Measurements from ENCODE around the gene TMEM175. TPM values are rescaled to one million over a fixed set of nuclear protein-coding genes. Genes with fewer than 3 reads are reported as not detected.
A peak's percentile ranks its signal among the peaks of the same experiment; 100 is the strongest.

The TMEM175 gene
- total and polyA plus RNA-seq, 2 of the 13 experiments (the other 11 are each of a cell fraction or from before 2014, with no cell fraction given): 5.1 to 9.9 TPM

GRCh38 chr4:985123-985830, 53.0 kb downstream of the TMEM175 start (continued):
- TF ChIP-seq MAZ (IDR thresholded peaks at IDR 0.05; ENCODE audit: borderline replicate concordance, low read depth, low read length): no peak
- peak; percentile 49; the same call in 1 of the 2 replicates for TF ChIP-seq MAZ (CRISPR knock-in tag; IDR thresholded peaks at IDR 0.05; ENCODE audit: low read depth)
- TF ChIP-seq RXRA (CRISPR knock-in tag; IDR thresholded peaks at IDR 0.05): 0 out of 2 replicates have a peak, but pooled peaks have one; percentile 26
- no peak for TF ChIP-seq ZBTB25 (CRISPR knock-in tag; IDR thresholded peaks at IDR 0.05)
- TF ChIP-seq ZBTB42 (CRISPR knock-in tag; IDR thresholded peaks at IDR 0.05): 0 out of 2 replicates have a peak, but pooled peaks have one; percentile 38
- no peak for TF ChIP-seq ZNF160 (CRISPR knock-in tag; IDR thresholded peaks at IDR 0.05)
- TF ChIP-seq ZNF34 (CRISPR knock-in tag; IDR thresholded peaks at IDR 0.05; ENCODE audit: borderline replicate concordance): no peak
- peak; percentile 83 for TF ChIP-seq POLR2G (IDR thresholded peaks at IDR 0.05; ENCODE audit: low read depth, low read length)
- TF ChIP-seq ZIK1 (CRISPR knock-in tag; IDR thresholded peaks at IDR 0.05; ENCODE audit: borderline replicate concordance, low read depth): no peak
- peak; percentile 81; the same call in 1 of the 2 replicates for TF ChIP-seq POGK (CRISPR knock-in tag; conservative IDR thresholded peaks at IDR 0.05)
- peak; percentile 53; the same call in 1 of the 2 replicates for TF ChIP-seq ZFP91 (CRISPR knock-in tag; IDR thresholded peaks at IDR 0.05; ENCODE audit: borderline replicate concordance)
- TF ChIP-seq ZNF235 (CRISPR knock-in tag; IDR thresholded peaks at IDR 0.05; ENCODE audit: borderline replicate concordance): no peak
- no peak for TF ChIP-seq DPF2 (CRISPR knock-in tag; IDR thresholded peaks at IDR 0.05; ENCODE audit: borderline replicate concordance, low read depth)
- TF ChIP-seq SALL1 (CRISPR knock-in tag; IDR thresholded peaks at IDR 0.05): peak; percentile 36; the same call in 1 of the 2 replicates
- TF ChIP-seq RBFOX2 (IDR thresholded peaks at IDR 0.05; ENCODE audit: low read depth, low read length): 0 out of 2 replicates have a peak, but pooled peaks have one; percentile 38
- TF ChIP-seq ZNF713 (CRISPR knock-in tag; IDR thresholded peaks at IDR 0.05): no peak
- TF ChIP-seq RXRB (CRISPR knock-in tag; IDR thresholded peaks at IDR 0.05; ENCODE audit: borderline replicate concordance): 0 out of 2 replicates have a peak, but pooled peaks have one; percentile 21
- TF ChIP-seq REPIN1 (CRISPR knock-in tag; IDR thresholded peaks at IDR 0.05; ENCODE audit: borderline replicate concordance, low read depth): peak; percentile 78; the same call in 1 of the 2 replicates
- no peak for TF ChIP-seq RORA (CRISPR knock-in tag; IDR thresholded peaks at IDR 0.05)
- no peak for TF ChIP-seq CHCHD3 (CRISPR knock-in tag; IDR thresholded peaks at IDR 0.05)
- TF ChIP-seq ZNF530 (CRISPR knock-in tag; IDR thresholded peaks at IDR 0.05; ENCODE audit: low read depth): no peak
- TF ChIP-seq ZNF44 (CRISPR knock-in tag; IDR thresholded peaks at IDR 0.05): no peak
- TF ChIP-seq GATAD1 (CRISPR knock-in tag; IDR thresholded peaks at IDR 0.05): peak; percentile 21; the same call in 1 of the 2 replicates
- TF ChIP-seq SP5 (CRISPR knock-in tag; IDR thresholded peaks at IDR 0.05; ENCODE audit: borderline replicate concordance, low read depth): peak; percentile 64; the same call in 1 of the 2 replicates
- TF ChIP-seq HES4 (CRISPR knock-in tag; IDR thresholded peaks at IDR 0.05; ENCODE audit: borderline replicate concordance): no peak
- TF ChIP-seq JUND (CRISPR knock-in tag; IDR thresholded peaks at IDR 0.05): no peak

All from HepG2 (cell line).